WI38 (cell line): ENCODE data around the gene DAG1.

ENCODE experiments used
- H3K4me3 ChIP-seq: 2 replicates; pipeline ENCODE4 v1.5.1; 2011; ENCODE audit warnings: low read depth, mild to moderate bottlenecking, control low read depth, low read length
- CTCF ChIP-seq: IDR thresholded peaks from 2 replicates; pipeline ENCODE4 v1.5.1; 2012; ENCODE audit warnings: low read depth, mild to moderate bottlenecking, control low read depth, low read length

The DAG1 gene

GRCh38 chr3:49563040-49563578 is 93.0 kb downstream of the DAG1 start:
- H3K4me3 ChIP-seq = no peak overlapping the region
- TF ChIP-seq CTCF = no peak

- no peak overlapping the region for H3K4me3 ChIP-seq
- no peak for TF ChIP-seq CTCF
These were observed 93.7 kb downstream of the DAG1 start for GRCh38 chr3:49563766-49564165.

GRCh38 chr3:49566312-49566711 is 96.2 kb downstream of the DAG1 start:
- TF ChIP-seq CTCF = 0 out of 2 replicates have a peak, but pooled peaks have one; percentile 16
- no peak overlapping the region for H3K4me3 ChIP-seq

GRCh38 chr3:49567406-49567805 is 97.3 kb downstream of the DAG1 start:
- no peak overlapping the region for H3K4me3 ChIP-seq
- TF ChIP-seq CTCF = no peak

GRCh38 chr3:49568965-49569364 is 98.9 kb downstream of the DAG1 start:
- TF ChIP-seq CTCF = no peak
- H3K4me3 ChIP-seq = no peak overlapping the region

GRCh38 chr3:49570028-49570654 is 100.1 kb downstream of the DAG1 start:
- no peak overlapping the region for H3K4me3 ChIP-seq
- TF ChIP-seq CTCF = no peak

GRCh38 chr3:49582177-49582576 is 112.1 kb downstream of the DAG1 start:
- TF ChIP-seq CTCF = no peak
- no peak overlapping the region for H3K4me3 ChIP-seq
